Vein endothelial cell (primary cell): ENCODE results near the gene DPYSL4. TPM values are rescaled to one million over a fixed set of nuclear protein-coding genes. Genes with fewer than 3 reads are reported as not detected.

Experiments used
- total RNA-seq: library from RNA; depleted of rRNA; stranded (reverse); fragments of >200 nt; gene quantifications from 2 replicates; pipeline ENCODE4 v1.2.3, GENCODE V29; 2012

The DPYSL4 gene
- total RNA-seq = 47.4 and 50.4 TPM in 2 replicates

GRCh38 chr10:132186488-132187429 lies at the start of gene DPYSL4:
Gene DPYSL4, plus strand, starts transcription at chr10:132186948. Its CDS starts 116 bp downstream, at chr10:132187064.

Other genes starting within 250 kb of the DPYSL4 start
- gene BNIP3, start 205.0 kb upstream of the DPYSL4 start, total RNA-seq = 83.6 and 94.9 TPM in 2 replicates
- 0.10 TPM in 1 of 2 replicates, not detected in the other for gene JAKMIP3, start 121.0 kb upstream of the DPYSL4 start, total RNA-seq
- gene STK32C, start 121.0 kb downstream of the DPYSL4 start, total RNA-seq = 6.5 and 6.9 TPM in 2 replicates
- 7.4 and 11.1 TPM in 2 replicates for gene LRRC27, start 145.2 kb downstream of the DPYSL4 start, total RNA-seq
- 15.8 and 19.6 TPM in 2 replicates for gene PWWP2B, start 210.3 kb downstream of the DPYSL4 start, total RNA-seq